Measurements from ENCODE around the gene PCDH9. TPM values are rescaled to one million over a fixed set of nuclear protein-coding genes. Genes with fewer than 3 reads are reported as not detected.
A peak's percentile ranks its signal among the peaks of the same experiment; 100 is the strongest.

The PCDH9 gene
- total RNA-seq, 2 donors from 2014 or later = 0.95 to 1.8 TPM

DNA sequence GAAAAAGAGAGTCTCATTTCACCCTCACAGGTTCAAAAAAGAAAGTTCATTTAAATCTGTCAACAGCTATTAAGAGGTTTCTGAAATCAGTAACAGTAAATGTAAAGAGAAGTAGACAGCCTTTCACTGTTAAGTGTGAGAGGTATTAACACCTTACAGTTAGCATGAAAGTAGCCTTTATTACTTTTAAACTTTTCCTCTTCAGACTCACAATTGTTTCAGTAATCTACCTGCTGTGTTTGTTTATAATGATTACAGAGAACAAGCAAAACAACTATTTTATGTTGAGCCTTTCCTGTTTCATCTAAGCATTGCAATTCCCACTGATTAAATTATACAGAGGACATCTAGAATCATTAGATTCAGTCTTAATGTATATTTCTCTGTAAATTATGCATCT, 159.8 kb downstream of the PCDH9 start:
- no peaks in the 10 kb centered on the region for H3K36me3 ChIP-seq (ENCODE audit: control insufficient read depth, insufficient read depth, low read length)
- H3K9me3 ChIP-seq (ENCODE audit: control insufficient read depth, low read length) = no peaks in the 10 kb centered on the region
- no peak overlapping the region for H3K27ac Mint-ChIP-seq
- no peak overlapping the region for H3K9ac ChIP-seq (ENCODE audit: extremely low read depth, low read length, poor library complexity, severe bottlenecking)
- no peaks in the 10 kb centered on the region for H3K27me3 Mint-ChIP-seq (ENCODE audit: insufficient read depth)
- TF ChIP-seq, protein P1, sequence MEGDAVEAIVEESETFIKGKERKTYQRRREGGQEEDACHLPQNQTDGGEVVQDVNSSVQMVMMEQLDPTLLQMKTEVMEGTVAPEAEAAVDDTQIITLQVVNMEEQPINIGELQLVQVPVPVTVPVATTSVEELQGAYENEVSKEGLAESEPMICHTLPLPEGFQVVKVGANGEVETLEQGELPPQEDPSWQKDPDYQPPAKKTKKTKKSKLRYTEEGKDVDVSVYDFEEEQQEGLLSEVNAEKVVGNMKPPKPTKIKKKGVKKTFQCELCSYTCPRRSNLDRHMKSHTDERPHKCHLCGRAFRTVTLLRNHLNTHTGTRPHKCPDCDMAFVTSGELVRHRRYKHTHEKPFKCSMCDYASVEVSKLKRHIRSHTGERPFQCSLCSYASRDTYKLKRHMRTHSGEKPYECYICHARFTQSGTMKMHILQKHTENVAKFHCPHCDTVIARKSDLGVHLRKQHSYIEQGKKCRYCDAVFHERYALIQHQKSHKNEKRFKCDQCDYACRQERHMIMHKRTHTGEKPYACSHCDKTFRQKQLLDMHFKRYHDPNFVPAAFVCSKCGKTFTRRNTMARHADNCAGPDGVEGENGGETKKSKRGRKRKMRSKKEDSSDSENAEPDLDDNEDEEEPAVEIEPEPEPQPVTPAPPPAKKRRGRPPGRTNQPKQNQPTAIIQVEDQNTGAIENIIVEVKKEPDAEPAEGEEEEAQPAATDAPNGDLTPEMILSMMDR (conservative IDR thresholded peaks at IDR 0.05) = no peak
- no peaks in the 10 kb centered on the region for H3K36me3 Mint-ChIP-seq (ENCODE audit: low read depth)
- H3K4me3 Mint-ChIP-seq = no peak overlapping the region
- peaks cover 3% of the 10 kb centered on the region for H3K4me1 ChIP-seq (ENCODE audit: control insufficient read depth, insufficient read depth, low read length)
- H3K9me3 Mint-ChIP-seq = no peaks in the 10 kb centered on the region
- H3K4me1 Mint-ChIP-seq = peaks cover 13% of the 10 kb centered on the region
- peaks cover 13% of the 10 kb centered on the region for H3K27me3 ChIP-seq (ENCODE audit: control insufficient read depth, insufficient read depth, low read length, poor library complexity, severe bottlenecking)
- DNase-seq = no peak
- no peak overlapping the region for H3K4me3 ChIP-seq (ENCODE audit: low read length)
- H3K27ac ChIP-seq (ENCODE audit: low read depth, low read length) = no peak overlapping the region

DNA sequence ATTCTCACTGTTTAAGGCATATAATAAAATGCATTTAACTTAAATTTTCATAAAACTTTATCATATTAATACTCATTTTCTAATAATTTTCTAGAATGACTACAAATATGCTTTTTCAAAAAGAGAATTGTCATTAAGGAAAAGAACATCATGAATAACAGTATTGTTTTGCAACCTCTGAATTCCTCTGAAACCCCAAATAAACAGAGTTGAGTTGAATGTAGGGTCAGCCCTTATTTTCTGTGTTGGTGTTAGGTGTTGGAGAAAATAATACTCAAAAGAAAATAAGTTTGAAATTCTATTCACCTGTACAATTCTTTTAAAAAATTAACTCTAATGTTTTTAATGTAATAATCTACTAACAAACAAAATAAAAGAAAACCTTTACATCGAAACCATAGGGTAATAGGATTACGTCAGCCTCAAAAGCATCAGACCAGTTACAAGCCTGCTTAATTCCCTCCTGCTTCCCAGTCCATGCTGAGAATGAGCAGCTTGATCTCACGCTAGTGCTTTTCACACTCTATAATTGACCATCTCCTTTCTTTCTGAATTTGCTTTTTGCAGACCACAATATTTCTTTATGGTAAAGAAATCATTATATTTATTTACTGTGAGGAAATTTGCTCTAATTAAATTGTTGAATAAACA, 160.9 kb downstream of the PCDH9 start:
- Mint-ChIP-seq H3K27me3 (ENCODE audit: insufficient read depth) (no peaks in the 10 kb centered on the region), H3K4me3 (no peak overlapping the region), H3K27ac (no peak overlapping the region), H3K9me3 (no peaks in the 10 kb centered on the region), H3K4me1 (peaks cover 13% of the 10 kb centered on the region), H3K36me3 (ENCODE audit: low read depth) (no peaks in the 10 kb centered on the region)
- Histone ChIP-seq H3K9me3 (ENCODE audit: control insufficient read depth, low read length) (no peaks in the 10 kb centered on the region), H3K27me3 (ENCODE audit: control insufficient read depth, insufficient read depth, low read length, poor library complexity, severe bottlenecking) (peaks cover 13% of the 10 kb centered on the region), H3K27ac (ENCODE audit: low read depth, low read length) (no peak overlapping the region), H3K4me3 (ENCODE audit: low read length) (no peak overlapping the region), H3K36me3 (ENCODE audit: control insufficient read depth, insufficient read depth, low read length) (no peaks in the 10 kb centered on the region), H3K9ac (ENCODE audit: extremely low read depth, low read length, poor library complexity, severe bottlenecking) (no peak overlapping the region), H3K4me1 (ENCODE audit: control insufficient read depth, insufficient read depth, low read length) (peaks cover 3% of the 10 kb centered on the region)
- peak; percentile 52 for DNase-seq
- TF ChIP-seq, protein P1 (conservative IDR thresholded peaks at IDR 0.05) = no peak
- WGBS, 2 experiments (ENCODE audit: insufficient coverage in 1 of 2, insufficient read length in 1 of 2) = 17% methylated on average over 1 to 3 of the region's 3 CpGs

DNA sequence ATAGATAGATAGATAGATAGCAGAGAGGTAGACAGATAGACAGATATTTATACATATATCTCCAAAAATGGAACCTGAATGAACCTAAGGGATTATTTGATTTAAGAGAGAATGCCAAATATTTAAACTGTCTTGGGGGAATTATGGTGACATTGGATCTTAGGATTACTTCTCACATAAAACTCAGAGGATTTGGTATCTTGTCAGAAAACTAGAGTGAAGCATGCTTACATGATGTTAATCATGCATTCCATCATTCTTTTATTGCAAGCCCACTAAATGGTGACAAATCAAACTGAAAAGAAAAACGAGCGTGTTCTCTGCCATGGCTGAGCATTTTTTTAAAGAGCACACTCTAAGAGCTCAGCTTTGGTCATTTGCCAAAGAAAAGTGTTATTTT, 165.2 kb downstream of the PCDH9 start:
- 87% methylated on average over 2 of the region's 2 CpGs; no CpG with 5 or more reads in 1 of the 2 experiments for WGBS, 2 experiments (ENCODE audit: insufficient coverage in 1 of 2, insufficient read length in 1 of 2)
- Mint-ChIP-seq H3K4me1 (peaks cover 35% of the 10 kb centered on the region), H3K9me3 (no peaks in the 10 kb centered on the region)

More for the DNA sequence above, 165.2 kb downstream of the PCDH9 start:
- Mint-ChIP-seq H3K36me3 (ENCODE audit: low read depth) (no peaks in the 10 kb centered on the region), H3K27me3 (ENCODE audit: insufficient read depth) (no peaks in the 10 kb centered on the region), H3K4me3 (no peak overlapping the region), H3K27ac (no peak overlapping the region)
- Histone ChIP-seq H3K9ac (ENCODE audit: extremely low read depth, low read length, poor library complexity, severe bottlenecking) (no peak overlapping the region), H3K27me3 (ENCODE audit: control insufficient read depth, insufficient read depth, low read length, poor library complexity, severe bottlenecking) (peaks cover 8% of the 10 kb centered on the region), H3K4me1 (ENCODE audit: control insufficient read depth, insufficient read depth, low read length) (peaks cover 18% of the 10 kb centered on the region), H3K36me3 (ENCODE audit: control insufficient read depth, insufficient read depth, low read length) (no peaks in the 10 kb centered on the region), H3K4me3 (ENCODE audit: low read length) (no peak overlapping the region), H3K9me3 (ENCODE audit: control insufficient read depth, low read length) (no peaks in the 10 kb centered on the region), H3K27ac (ENCODE audit: low read depth, low read length) (no peak overlapping the region)
- TF ChIP-seq, protein P1 (conservative IDR thresholded peaks at IDR 0.05) = no peak
- no peak for DNase-seq
